Activated CD8-positive, alpha-beta memory T cell treated with anti-CD3 and anti-CD28 coated beads, Interleukin-2, amount 50 U/mL, for 24 hours (primary cell): ENCODE measurements around the gene IER5.
"Not testable (repeated sequence)": the region's sequence is repeated elsewhere in the genome, so short reads cannot be mapped to it uniquely, and the experiment has no call there.

Experiments
- DNase-seq: peaks from one replicate; pipeline ENCODE4 v3.0.0-alpha.2; 2020; ENCODE audit errors: extremely low read depth

Gene IER5

DNA sequence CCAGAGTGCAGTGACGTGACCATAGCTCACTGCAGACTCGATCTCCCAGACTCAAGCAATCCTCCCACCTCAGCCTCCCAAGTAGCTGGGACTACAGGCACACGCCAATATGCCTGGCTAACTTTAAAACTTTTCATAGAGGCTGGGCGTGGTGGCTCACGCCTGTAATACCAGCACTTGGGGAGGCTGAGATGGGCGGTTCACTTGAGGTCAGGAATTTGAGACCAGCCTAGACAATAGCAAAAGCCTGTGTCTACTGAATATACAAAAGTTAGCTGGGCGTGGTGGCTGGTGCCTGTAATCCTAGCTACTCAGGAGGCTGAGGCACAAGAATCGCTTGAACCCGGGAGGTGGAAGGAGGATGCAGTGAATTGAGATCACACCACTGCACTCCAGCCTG lies 27.5 kb downstream of the IER5 start:
- not testable (repeated sequence) for DNase-seq

DNA sequence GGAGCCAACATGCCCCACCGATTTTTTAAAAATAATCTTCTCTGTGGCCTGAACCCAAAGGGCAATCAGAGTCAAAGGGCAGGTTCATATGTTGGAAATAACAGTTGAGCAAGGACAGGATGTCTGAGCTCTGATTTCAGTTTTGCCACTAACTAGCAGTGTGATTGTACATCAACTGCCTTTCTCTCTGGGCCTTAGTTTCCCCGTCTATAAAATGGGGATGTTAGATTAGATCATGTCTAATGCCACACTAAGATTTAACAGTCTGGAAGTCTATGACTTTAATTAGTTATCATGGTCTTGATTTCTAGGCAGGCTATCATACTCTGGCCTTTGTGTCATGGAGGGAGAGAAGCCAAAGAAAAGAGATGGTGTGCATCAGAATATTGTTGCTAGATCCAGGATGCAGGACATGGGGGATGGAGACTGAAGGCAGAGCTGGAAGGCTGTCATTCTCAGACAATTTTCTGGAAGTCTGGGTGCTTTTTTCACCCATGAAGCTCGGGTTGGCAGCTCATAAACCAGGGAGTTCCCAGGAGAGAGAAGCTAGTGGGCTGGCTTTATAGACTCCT lies 28.4 kb downstream of the IER5 start:
- DNase-seq, result no peak

DNA sequence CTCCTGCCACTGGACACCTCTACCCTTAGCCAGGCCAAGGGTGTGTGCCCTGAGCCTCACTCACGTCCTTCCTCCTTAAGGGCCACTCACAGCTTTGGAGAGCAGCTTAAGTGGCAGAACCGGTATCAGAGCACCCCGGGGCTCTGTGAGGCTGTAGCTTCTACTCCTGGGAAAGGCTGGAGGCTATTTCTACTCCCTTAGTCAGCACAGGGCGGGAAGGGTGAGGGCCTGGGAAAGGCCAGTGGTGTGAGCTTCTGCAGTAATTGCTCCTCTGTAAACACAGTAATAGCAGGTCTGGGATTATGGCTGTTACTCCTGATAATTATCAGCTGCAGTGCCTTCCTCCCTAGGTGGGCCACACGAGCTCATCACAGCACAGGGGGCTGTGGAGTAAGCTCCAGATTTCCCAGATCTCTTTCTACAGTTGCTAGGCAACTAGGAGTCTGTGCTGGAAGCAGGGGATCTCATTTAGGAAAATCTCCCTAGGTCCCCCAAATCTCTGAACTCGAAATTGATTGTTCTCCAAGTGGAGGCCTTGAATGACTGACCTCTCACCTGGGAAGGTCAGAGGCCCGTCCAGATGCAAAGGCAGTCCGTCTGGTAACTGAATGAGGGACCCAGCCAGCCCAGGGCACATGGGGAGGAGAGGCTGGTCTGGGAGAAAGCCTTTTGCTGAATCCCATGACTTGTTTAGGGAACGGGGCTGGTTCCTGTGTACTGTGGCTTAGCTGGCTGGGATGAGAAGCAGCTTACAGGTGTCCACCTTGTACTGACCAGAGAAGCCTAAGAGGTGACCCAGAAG lies 29.3 kb downstream of the IER5 start:
- no peak for DNase-seq

DNA sequence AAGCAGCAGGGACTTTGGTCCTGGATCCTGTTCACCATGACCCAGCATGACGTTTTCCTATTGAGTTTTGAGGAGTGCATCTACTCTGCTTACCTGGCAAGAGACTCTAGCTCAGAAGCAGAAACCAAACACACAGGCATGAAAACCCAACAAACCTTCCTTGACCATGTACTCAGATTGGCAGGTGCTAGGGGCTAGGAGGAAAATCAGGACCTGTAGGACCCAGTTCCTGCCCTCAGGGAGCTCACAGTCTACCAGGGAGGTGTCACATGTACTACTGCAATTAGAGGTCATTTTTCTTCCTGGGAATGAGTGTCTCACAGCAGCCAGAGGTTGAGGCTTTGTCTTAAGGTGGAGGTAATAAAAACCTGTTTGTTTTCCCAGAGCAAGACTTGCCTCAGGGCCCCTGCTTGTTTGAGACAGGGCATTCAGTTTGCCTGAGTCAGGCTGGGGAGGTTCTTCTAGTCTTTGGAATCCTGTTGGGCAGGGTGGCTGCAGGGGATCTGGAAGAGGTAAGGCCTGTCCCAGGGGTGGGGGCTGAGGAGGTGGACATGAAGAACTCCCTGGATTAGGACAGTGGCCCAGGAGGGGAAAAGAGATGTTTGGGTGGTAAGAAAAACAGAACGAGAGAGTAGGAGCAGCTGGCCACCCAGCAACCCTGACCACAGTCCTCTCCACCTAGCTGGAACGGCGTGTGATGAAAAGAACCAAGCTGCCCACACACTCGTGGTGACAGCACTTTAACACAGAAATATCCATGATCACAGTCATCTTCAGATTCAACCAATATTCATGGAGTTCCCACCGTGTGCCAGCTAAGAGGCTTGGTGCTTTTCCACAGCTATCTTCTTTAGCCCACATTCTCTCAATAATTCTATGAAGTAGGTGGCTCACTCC lies 30.8 kb downstream of the IER5 start:
- DNase-seq, result no peak

DNA sequence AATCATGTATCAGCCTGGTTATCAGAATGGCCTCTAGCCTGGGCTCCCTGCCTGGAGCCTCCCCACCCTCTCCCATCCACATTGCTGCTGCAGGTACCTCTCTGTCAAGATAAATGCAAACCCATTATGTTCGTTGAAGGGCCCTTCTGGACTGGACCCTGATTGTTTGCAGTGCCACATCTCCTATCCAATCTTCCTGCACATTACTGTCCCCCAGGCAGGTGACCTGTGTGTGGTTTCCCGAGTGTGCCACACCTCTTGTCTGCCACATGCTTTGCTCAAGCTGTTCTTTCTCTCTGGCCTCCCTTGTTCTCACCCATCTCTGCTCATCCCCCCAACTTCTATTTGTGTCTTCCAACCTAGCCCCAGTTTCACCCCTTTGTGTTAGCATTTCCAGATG lies 32.4 kb downstream of the IER5 start:
- no peak for DNase-seq

DNA sequence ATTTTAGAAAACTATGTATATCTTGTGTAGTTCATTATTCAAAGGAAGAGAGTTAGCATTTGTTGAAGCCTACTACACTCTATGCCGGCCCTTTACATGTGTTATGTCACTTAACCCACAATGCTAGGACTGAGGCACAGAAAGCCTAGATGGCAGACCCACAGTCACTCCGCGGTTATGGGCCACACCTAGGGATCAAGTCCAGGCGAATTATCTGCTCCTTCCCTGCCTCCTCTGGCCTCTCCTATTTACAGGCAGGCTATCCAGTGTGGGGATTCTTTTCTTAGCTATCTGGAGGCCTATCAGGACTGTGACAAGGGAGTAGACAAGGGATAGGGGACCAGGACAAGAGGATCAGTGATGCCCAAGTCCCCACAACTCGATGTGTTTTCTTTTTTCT lies 33.0 kb downstream of the IER5 start:
- no peak for DNase-seq

DNA sequence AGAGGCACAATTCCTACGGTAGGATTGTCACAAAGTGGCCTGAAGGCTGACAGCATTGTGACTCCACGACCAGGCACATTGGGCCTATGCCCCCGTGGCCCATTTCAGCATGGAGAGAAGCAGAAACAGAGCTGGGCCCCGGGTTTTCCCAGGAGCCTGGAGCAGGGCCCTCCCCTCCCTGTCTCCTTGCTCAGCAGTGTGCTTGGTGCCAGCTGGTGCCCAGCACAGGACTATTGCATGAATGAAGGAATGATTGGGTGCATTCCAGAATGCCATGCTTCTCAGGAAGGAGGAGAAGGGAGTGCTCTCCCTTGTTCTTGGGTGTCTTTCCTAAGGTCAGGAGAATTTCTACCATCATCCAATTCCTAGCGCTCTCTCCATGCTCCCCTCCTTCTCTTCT lies 33.7 kb downstream of the IER5 start:
- no peak for DNase-seq

DNA sequence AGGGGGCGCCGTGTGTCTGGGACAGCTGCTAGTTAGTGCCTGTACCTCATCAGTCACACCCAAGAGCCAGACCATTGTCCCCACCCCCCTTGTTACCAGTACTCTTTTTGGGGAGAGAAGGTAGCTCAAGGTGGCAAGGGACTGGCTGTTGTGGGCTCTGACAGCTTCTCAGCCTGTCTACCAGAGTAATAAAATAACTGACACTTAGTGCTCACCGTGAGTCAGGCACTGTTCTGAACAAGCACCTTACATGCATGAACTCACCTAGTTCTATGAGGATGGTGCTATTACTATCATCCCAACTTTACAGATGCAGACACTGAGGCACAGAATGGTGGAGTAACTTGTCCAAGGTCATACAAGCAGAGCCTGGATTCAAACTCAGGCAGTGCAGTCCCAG lies 34.7 kb downstream of the IER5 start:
- no peak for DNase-seq

DNA sequence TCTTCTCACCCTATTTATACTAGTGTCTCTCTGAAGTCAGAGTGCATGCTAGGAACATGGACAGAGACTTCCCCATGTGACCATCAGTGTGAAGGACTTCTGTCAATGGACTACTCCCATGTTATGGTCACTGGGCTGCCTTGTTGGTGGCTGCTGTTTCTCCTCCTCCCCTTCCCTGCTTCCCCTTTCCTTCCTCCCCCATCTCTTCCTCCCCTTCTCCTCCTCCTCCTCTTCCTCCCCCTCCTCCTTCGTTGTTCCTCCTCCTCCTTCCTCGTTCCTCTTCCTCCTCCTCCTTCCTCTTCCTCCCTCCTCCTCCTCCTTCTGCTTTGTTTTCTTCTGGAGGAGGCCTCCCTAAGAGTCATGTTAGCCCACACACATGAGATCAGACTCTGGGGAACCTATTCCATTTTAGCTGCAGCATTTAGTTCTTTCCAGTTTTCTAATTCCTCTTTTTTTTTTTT lies 35.8 kb downstream of the IER5 start:
- no peak for DNase-seq

DNA sequence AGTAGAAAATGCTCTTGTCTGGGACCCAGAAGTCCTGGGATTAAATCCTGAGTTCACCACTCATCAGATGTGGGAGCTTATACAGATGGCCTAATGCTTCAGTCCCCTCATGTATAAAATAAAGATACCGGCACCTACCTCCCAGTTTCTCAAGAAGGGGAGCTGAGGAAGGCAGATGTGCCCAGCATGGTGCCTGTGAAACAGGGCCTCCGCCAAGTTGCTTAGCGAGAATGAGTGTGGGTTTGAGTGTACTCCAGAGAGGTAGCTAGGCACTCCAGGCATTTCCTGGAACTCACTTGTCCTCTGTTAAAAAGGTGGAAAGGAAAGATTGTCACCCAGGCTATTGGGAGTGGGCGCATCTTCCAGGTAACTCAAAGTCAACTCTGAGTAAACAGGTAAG lies 37.8 kb downstream of the IER5 start:
- DNase-seq, result no peak

DNA sequence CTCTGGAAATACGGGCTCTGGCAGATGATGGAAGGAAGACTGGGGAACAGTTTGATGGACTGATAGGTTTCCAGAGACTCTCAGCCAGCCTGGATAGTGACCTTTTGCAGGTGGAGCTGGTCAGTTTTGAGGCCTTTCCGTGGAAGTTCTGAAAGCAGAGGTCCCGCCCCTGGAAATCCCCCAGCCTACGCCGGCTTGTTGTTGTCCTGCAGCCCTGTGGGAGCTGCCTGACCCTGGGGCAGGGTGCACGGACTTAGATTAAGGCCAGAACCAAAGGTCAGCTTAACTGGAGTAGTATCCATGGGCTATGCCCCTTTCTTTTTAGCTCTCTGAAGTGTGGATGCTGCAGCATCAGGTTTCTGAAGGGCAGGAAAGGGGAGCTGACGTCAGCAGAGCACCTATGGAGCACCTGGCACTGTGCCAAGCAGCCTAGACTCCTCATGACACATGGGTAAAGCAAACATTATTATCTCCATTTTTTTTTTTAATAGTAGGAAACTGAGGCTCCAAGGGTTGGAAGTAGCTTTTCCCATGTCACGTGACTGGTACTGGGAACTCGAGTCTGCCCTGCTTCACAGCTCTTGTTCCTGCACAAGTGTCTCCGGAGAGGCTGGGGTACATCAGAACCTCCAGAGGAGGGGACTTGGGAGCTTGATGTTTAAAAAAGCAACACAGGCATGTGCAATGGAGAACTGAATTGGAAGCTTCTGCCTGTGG lies 38.5 kb downstream of the IER5 start:
- no peak for DNase-seq

DNA sequence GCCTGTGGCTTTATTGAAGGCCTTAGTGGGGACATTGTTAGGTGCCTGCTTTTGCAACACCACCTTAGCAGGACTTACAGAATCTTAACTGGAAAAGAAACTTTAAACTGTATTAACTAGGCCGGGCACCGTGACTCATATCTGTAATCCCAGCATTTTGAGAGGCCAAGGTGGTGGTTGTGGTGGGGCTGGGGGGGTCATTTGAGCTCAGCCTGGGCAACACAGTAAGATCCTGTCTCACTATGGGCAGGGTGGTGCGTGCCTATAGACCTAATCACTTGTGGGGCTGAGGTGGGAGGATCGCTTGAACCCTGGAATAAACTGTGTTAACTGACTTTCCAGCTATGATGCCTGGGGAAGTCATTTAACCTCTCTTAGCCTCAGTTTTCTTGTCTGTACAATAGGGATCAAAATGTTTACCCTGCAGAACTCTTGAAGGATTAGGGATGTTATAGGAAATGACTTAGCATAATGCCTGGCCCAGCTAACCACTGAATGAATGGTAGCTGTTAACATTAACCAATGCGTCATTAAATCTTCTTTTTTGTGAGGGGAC lies 39.5 kb downstream of the IER5 start:
- DNase-seq, result no peak

DNA sequence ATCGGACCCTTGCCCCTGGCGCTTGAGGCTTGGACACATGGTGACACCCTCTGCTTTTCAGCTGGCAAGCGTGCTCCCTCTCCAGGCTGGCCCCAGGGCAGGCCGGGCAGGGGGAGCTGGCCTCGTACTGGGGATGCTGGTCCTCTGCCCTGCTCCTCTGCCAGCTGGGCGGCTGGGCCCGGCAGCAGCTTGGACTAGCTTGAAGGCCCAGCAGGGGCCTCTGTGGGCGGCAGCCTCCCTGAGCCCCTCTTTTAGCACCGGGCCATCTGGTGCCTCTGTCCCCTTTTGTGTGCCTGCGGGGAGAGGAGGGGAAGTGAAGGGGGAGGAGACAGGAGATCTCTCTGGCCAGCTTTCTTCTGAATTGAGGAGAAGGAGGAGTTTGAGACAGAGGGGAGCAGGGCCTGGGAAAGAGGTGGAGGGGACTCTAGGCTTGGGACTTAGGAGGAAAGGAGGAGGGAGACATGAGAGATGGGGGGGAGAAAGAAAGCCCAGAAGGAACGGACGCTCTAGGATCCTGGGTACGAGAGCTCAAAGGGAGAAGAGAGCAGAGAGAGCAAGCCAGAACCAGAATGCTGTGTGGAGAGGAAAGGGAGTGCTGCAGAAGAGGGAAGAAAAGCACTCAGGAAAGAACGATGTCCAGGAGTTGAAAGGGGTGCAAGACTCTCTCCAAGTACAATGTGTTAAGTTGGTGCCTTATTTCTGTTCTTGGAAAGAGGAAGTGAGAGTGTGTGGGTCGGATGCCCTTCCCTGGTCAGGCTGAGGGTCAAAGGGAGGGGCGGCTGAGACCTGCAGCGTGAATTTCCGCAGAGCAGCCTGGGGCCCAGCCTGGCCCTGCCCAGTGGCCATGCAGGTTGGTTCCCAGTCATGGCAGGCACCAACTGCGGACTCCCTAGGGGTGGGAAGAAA lies 40.3 kb downstream of the IER5 start:
- no peak for DNase-seq

DNA sequence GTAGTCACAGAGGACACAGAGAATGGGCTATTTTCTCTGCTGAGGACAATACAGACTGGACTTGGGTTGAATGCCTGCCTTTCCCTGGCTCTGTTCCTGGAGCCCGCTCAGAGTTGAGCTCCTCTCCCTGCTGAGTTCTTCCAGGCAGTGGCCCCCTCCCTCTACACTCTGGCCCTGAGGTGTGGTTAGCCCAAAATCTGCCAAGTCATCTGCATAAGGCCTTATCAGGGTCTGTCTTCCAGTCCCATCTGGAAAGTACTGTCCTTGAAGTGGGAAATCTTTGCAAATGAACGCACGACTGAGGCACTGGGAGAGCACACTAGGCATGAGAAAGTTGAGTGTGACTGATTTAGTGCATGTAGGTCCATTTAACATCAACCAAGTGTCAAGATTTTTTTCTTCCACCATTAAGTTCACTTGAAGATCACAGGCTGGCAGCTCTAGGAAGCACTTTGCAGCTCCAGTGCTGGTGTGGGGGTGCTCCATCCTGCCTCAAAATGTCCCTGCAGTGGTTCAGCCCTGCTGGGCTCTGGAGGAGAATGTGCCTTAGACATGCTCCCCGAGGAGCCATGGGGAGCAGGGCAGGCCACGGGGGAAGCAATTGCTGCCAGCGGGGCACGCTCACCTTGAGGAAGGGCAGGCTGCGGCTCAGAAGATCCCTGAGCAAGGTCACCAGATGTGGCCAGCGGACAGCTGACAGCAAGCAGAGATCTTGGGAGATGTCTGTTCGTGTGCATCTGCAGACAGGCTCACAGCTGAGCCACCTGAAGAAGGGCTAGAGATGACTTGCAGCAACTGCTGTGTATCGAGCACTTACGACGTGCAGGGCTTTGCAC lies 41.5 kb downstream of the IER5 start:
- no peak for DNase-seq

DNA sequence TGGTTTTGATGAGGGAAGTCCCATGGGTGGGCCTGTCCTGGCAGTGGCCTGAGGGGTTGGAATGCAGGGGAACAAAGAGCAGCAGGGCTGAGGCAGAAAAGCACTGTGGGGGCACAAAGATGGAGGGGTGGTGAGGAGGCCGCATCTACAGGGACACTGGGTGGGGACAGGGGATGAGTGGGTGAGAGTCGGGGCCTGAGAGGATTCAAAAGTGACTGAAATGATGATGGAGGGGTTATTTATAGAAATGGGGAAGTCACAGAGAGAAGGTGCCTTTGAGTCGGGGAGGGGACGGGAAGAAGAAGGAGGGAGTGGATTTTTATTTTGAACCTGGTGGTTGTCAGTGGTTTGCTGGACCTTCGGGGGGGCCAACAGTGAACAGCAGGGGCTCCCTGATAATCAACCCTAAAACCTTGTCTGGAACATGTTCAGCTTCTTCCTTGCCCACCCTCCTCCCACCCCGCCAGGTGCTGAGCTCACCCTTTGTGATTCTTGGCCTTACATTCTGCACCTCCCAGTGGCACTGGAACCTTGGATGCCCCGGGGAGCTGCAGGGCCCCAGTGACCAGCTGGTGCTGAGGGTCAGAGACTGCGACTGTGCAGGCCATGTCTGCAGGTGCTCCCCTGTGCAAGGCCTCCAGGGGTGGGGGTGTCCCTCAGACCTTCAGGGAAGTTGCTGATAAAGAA lies 42.9 kb downstream of the IER5 start:
- no peak for DNase-seq

DNA sequence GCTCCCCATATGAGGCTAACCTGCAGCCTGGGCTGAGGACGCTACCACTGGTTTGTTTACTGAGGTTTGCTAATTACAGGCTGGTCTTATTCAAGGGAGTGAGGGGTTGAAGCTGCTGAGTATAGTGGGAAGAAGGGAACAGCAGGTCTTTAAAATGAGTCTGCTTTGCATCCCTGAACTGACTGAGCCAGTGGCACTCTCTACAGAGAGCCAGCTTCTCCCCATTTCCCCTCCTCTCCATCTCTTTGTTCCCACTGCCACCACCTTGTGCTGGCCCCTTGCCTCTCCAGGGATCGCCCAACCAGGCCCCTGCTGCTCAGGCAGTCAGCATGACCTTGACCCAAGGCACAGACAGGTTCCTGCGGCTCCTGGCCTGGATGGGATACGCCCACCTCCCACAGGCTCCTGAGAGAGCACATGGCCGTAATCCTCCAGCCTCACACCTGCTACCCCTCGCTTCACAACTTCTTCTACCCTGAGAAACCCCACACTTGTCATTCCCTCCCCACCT lies 45.0 kb downstream of the IER5 start:
- no peak for DNase-seq

DNA sequence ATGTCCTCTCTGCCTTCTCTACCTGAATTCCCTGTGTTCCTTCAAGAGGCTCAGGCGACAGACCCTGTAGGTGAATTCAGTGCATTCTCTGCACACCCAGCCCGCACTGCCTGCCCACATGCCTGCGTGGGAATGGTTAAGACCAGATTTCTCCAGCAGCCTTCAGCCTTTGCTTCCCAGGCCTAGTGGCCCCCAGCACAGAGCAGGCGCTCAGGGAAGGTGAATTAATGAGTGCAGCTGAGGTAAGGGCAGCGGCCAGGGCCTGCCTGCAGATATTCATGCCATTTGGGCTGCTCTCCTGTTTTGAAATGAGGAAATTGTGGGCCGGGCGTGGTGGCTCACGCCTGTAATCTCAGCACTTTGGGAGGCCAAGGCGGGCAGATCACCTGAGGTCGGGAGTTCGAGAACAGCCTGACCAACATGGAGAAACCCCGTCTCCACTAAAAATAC lies 45.5 kb downstream of the IER5 start:
- DNase-seq, result no peak

DNA sequence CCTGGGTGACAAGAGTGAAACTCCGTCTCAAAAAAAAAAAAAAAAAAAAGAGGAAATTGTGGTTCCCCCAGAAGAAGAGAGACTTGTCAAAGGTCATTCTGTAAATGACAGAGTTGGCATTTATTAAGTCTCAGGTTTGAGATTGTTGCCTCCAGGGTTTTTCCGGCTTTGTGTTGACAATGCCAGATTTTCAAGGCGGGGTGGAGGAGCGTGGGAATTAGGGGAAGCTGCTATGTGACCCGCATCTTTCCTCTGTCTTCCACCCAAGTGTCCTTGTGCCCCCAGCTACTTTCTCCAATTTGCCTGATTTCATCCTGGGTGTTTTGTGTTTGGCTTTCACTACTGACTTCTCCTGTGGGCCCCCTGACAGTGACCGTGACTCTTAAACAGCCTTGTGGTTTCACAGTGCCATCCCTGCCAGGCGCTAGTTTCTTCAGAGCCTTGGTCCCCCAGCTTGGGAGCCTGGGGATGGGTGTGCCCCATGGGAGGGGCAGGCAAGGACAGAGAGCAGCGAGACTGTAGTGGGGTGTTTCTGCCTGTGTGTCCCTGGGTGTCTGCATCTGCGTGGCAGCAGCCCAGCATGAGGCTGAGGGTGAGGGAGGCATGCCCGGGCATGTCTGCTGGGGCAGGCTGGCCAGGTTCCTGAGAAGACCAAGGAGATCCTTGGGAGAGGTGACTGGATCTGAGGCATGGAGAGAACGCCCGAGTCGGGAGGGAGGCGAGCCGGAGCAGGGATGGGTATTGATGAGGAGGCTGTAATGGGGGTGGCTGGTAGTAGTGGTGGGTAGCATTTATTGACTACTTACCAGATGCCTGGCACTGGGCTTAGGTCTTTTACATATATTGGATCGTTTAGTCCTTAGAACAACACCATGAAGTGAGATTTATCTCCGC lies 46.3 kb downstream of the IER5 start:
- no peak for DNase-seq
